ENCODE measurements around the gene F13A1.
"Not testable (repeated sequence)": the region's sequence is repeated elsewhere in the genome, so short reads cannot be mapped to it uniquely, and the experiment has no call there.

The F13A1 gene

DNA sequence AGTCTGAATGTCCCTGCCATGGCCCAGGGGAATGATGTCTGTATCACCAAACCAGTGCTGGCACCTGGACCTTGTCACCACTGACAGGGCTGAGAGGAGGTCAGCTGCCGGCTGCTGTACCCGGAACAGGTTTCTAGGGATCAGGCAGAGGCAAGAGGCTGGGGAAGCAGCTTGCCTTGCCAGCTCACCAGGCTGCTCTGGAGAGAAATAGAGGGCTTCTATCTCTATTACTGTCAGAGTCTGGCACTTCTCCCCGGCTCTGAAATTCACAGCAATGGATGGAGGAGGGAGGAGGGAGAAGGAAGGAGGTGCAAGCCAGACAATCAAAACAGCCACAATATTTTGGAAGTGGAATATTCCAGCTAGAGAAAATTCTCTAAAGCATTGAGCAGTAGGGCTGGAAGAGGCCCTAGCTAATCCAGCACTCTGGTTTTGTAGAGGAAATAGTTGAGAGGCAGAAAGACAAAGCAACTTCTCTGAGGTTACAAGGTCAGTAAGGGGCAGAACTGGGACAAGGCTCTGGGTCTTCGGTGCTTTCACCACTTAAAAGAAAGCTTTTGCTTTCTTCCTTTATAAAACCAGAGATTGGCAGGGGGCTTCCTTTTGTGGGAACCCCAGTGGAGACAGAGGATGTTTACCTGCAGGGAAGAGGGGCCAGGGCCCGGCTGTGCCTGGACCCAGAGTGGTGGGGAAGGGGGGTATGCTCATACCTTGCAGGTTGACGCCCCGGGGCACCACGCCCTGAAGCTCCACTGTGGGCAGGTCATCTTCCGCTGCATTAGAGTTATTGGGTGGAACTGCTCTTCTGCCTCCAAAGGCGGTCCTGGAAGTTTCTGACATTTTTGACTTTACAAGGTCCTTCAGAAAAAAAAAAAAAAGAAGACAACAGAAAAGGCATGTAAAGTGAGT lies 2.4 kb downstream of the F13A1 start:
- DNase-seq (ENCODE audit: low read depth), result no peak

DNA sequence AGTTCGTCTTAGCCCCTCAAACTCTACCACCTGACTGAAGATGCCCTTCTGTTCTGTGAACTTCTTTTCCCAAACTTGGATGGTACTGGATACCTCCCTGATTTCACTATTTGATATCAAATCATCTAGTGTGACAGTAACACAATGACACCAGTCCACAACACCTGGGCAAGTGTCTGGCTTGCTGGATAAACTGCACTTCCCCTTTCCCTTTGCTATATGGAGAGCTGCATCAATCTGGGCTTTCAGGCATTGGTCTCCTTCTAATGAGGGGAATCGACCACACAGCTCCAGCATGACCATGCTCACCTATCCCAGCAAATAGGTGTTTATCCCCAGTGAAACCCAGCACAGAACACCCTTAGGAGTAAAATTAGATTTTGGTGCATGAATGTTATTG lies 3.1 kb downstream of the F13A1 start:
- DNase-seq (ENCODE audit: low read depth), result no peak

DNA sequence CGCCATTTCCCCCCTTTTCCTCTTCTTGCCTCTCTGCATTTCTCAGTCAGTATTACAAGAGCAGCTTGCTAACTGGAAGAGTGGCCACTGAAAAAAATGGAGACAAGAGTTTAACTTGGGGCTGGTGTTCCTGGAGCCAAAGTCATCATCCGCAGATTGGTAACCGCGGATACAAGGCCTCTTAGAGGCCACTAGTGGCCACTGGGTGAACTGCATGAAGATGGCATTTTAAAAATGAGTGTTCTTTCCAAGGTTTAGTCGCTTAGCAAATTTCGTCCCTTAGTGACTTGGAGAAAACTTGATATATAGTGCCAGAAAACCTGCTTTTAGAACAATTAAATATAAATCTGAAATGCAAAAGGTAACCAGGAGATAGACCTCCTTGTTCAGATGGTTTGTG lies 4.8 kb downstream of the F13A1 start:
- DNase-seq (ENCODE audit: low read depth), result peak; percentile 0

DNA sequence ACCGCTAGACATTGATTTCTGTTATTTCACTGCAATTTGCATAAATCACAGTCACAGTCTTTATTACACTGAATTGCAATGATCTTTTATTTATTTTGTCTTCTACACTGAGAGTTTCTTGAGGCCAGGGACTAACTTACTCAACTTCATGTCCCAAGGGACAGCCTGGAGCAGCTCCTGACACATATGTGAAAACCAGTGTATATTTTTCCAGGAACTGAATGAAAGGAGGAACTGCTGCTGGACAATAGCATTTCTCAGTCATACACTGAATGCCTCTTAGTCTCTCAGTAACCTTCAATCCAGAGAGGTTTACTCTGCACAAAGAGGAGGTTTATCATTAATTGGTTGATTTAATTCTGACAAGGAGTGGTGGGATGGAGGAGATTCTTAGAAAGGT lies 5.9 kb downstream of the F13A1 start:
- DNase-seq (ENCODE audit: low read depth), result no peak

DNA sequence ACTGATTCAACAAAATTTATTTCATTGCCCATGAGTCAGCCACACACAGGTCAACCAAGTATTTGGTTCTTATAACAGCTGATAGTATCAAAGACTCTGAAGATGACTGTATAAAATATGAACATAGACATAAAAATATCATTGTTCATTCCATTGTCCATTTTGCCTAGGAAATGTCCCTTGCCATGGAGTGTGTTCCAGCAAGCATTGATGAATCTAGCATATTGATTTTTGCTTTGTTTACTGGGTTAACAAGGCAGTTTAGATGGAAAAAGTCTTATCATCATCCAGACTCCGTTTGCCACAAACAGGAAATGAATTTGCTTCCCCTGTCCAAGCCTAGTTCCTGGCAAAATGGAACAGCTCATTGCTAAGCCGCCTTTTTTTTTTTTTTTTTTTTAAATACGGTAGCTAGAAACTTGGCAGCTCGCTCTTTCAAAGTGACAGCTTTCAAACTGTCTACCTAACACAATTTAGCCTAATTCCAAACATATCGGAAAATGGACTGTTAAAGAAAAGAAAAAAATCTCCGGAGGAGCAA lies 7.5 kb downstream of the F13A1 start:
- DNase-seq (ENCODE audit: low read depth), result no peak

DNA sequence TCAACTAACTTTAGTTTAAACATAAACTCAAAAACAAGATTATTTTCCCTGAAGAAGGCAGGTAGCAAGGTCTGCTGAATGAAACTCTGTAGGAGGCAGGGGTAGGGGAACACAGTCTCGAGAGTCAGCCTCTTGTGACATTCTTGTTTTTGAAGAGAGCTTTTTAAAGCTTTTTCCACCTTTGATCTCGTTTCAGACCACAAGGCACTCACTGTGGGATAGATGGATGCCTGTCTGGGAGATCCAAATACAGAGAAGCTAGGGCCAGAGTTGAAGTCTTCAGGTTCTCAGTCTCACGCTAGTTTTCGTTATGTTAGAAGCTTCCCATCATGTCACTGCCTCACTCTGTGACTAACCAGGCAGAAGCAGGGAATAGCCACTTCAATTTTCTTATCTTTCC lies 14.9 kb downstream of the F13A1 start:
- DNase-seq (ENCODE audit: low read depth), result no peak

DNA sequence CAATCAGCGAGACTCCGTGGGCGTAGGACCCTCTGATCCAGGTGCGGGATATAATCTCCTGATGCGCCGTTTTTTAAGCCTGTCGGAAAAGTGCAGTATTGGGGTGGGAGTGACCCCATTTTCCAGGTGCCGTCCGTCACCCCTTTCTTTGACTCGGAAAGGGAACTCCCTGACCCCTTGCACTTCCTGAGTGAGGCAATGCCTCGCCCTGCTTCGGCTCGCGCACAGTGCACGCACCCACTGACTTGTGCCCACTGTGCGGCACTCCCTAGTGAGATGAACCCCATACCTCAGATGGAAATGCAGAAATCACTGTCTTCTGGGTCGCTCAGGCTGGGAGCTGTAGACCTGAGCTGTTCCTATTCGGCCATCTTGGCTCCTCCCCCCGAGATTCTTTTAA lies 20.1 kb downstream of the F13A1 start:
- not testable (repeated sequence) for DNase-seq (ENCODE audit: low read depth)

DNA sequence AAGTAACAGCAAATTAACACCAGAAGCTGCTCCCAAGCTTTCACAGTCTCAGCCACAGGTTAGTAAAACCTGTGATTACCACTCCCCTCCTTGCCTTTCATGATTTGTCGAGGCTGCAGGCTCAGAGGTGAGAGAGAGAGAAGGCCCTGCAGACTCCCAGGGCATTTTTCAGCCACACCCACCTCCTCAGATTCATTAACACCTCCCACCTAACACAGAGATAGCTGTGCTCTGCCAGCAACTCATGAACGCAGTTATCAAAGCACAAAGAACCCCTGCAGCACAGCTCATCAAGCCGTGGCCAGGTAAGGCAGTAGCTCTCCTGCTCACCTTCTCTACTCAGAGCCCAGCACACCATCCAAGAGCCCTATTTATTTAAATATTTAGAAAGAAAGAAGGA lies 27.1 kb downstream of the F13A1 start:
- DNase-seq (ENCODE audit: low read depth), result no peak

DNA sequence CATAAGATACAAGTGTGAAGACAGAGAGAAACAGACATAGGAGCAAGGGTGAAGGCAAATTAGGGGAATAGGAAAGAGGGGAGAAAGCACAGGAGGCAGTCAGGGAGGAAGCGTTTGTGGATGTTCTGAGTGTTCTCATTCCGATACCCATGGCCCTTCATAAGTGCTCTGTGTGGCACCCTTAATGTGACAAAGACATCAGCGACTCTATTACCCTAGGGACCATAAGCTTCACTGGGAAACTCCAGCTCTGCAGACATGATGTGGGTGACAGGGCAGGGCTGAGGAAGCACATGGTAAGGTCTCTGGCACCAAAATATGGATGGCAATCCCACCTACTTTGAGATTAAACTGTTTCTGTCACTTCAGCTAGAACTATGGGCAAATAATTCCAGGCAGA lies 33.0 kb downstream of the F13A1 start:
- DNase-seq (ENCODE audit: low read depth), result no peak

DNA sequence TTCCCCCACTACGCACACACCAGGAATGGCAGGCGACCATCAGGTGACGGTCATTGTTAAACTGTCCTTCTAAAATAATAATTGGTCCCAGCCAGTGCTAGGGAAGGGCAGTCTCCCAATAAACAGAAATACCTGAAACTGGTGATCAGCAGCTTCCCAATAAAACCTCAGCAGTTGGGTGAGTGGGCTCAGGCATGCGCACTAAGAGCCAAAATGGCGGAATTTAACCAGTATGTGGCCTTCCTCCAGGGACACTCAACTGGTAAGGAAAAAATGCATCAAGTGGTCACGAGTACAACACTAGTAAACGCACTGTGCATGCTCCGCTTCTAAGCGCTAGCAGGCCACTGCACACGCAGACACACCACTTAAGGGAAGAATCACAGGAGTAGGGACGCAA lies 34.8 kb downstream of the F13A1 start:
- DNase-seq (ENCODE audit: low read depth), result no peak

DNA sequence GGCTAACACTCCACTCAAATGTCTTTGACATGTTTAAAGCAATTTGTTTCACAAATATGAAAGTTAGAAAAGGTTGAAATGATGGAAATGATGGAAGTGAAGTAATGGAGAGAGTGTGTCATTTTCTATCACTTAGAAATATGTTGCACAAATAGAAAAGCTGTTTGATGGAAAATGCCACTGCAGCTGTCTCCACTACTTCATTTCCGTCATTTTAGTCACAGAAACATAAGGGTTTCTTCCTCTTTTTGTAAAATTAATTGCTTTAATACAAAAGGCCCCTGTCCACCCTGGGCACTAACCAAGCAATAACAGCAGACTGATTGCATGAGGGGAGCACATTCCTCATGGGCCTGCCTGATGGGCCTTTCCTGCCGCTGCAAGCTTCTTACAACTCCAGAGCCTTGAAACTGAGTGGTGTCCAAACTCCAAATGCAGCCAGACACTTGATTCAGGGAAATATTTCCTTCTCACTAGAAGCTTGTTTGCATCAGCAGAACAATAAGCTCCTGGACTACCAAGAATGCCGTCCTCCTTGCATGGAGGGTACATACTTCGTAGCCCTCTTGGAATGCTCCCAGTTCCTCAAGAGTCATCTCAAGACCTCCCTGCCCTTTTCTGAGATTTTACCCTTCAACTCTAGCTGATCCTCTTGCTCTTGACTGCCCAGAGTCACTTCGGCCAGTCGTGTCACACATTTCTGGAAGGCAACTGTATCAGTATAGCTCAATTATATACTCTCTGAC lies 36.1 kb downstream of the F13A1 start:
- DNase-seq (ENCODE audit: low read depth), result no peak

DNA sequence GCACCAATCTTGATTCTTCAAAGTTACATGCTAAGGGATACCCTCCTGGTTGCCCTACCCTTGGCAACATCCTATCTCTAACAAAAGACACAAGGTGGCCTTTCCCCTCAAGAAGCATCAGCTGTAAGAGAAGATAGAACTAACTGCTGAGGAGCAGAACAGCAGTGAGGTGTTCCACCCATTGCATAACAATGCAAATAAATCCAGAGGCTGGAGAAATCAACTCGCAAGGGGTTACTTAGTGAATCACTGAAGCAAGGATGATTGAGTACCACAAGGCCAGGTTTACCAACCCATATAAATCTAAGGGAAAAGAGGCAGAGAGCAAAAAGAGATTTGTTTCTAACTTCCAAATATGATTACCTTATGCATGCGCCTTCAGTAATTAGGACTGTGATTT lies 36.7 kb downstream of the F13A1 start:
- DNase-seq (ENCODE audit: low read depth), result no peak

DNA sequence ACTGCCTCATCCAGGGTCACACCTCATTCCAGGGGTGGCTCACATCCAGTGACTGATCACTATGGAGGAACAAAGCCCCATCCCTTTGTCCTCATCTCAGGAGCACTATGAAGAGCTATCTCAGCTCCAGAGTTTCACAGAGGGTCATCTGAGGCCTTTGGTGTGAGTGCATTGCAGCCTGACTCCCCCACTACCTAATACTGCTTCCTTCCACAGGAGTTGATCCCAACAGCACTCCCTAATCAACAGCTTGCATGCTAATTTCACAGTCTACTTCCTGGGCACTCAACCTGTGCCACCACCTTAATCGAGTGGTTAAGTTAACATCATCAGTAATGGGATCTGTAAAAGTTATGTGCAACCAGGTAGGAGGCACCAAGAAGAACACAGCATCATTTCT lies 37.7 kb downstream of the F13A1 start:
- no peak for DNase-seq (ENCODE audit: low read depth)

DNA sequence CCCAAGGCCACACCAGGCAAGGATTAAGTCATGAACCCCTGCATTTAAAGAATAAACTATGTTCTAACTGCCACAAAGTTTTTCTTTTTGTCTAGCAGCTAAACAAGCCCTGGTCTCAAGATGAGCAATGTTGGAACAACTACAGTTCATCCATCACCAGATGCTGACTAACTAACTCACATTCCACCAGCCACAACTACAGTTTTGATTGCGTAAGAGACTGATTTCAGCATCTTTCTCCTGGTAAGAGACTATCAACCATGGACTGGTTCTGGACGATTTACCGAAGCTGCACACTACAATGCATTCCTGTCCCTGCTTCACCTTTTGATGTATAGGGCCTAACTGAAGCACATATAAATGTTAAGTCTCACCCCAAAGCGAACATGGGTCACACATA lies 43.0 kb downstream of the F13A1 start:
- no peak for DNase-seq (ENCODE audit: low read depth)

DNA sequence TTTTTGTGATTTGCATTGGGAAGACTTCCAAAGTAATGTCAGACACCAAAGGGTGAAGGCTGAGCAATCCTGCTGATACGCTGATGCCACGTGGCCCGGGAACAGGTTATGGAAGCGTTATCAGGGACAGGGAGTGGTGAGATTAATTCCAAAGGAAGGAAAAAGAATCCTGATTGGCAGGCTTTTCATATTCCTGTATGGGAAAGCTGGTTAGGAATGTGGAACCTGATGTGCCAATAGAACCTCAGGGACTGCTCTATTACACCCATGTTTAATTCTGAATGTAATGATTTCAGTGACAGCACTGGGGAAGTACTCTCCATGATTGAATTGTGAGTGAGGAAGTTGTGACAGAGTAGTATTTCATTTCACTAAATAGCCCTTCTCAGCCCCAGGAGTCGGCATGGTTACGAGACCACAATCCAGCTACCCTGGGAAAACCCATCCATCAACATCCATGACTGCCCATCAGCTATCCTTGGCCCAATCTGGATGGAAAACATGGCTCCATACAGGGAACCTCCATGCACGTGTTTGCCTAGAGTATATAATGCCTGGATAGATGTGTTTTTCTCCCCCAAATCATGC lies 49.4 kb downstream of the F13A1 start:
- no peak for DNase-seq (ENCODE audit: low read depth)

DNA sequence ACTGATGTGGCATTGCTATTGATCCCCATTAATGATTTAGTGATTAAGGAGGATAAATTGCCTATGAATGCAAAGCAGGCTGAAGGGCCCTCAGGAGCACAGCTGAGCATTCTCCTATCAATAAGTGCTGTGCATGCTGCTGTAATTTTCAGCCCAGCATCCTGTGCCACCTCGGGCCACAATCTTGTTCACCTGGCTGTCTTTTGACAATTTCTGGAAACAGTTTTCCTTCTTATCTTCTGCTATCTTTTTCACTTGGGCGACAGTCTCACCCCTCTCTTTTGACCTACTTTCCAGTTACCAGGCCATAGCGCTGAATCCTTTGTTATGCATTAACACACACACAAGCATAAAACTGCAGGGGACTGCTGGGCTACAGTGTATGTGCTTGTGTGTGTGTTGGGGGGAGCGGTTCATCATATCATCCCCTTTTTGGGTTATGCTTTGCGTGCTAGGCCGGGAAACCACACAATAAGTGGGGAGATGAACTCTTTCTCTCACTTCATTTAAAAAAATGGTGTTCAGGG lies 60.2 kb downstream of the F13A1 start:
- no peak for DNase-seq (ENCODE audit: low read depth)

DNA sequence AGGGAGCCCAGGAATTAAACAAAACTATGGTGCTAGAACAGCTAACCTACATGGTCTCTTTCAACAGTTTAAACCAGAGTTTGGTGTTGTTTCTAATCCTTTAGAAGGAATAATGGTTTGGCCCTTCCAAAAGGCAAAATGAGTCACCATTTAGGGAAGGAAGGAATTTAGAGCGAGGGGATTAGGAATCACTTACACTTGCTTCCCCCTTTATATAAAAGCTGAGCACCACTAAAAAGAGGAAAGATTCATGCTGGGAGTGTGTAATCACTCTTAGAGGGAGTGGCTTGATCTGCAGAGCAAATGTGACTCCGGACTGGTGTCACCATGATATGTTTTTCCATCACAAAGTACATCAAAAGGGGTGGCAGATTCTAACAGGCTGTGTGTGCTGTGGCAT lies 63.6 kb downstream of the F13A1 start:
- no peak for DNase-seq (ENCODE audit: low read depth)

DNA sequence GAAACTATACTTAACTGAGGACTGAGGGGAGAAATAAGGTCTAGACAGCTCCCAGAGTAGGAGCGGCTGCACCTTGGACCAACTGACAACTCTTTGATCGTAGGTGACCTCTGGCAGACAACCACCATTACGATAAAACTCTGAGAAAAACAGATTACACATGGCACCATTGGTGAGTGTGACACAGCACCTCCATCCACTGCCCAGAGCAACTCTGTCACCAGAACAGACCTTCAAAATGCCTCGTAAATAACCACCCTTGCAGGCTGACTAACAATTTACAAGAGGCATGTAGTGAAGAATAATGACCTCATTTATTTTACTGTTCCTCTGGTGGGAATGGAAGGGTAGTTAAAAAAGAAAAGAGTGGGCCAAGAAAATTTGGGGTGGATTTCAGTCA lies 64.2 kb downstream of the F13A1 start:
- DNase-seq (ENCODE audit: low read depth), result no peak

DNA sequence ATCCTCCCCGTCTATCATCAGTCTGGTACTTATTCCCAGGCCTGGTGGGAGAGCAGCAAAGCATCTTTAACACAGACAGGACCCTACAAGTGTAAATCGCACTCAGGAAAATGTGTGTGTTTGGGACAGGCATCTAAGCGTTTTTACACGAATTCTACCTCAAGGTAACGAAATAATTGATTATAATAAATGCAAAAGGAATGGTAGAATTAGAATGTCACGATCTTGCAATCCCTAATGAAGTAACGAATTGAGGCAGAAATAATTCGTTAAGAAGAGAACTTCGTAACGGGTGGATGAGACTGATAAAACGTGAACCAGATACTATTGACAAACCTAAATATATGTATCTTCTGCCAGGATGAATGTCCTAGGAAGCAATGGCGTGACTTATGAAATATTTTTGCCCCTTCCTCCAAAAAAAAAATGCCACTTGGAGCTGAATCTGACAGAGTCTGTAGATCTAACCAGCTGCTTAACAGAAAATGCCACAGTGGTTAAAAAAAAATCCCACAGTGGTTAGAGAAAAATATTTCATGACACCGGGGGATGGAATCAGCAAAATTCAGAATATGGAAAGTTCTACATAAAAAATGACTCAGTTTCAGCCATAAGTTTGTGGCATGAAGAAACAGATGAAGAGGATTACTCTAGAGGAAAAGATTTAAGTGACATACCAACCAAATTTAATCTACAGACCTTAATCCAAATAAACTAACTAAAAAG lies 68.7 kb downstream of the F13A1 start:
- no peak for DNase-seq (ENCODE audit: low read depth)

DNA sequence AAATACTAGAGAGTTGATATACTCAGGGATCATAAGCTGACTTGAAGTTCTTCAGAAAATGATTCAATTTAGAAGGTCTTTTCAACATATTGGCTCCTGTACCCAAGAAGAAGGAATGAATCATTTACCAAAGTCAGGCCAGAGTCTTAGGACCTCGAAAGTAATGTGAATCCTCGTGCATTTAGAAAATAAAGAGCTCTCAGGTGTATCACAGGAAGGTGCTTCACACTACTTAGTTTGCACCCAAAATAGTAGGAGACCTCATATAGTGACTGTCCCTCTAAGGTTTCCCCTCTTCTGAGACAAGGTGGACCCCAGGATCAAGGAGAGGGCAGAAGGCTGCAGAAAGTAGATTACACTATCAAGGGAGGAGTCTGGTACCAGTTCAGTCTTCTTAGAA lies 71.8 kb downstream of the F13A1 start:
- DNase-seq (ENCODE audit: low read depth), result no peak

DNA sequence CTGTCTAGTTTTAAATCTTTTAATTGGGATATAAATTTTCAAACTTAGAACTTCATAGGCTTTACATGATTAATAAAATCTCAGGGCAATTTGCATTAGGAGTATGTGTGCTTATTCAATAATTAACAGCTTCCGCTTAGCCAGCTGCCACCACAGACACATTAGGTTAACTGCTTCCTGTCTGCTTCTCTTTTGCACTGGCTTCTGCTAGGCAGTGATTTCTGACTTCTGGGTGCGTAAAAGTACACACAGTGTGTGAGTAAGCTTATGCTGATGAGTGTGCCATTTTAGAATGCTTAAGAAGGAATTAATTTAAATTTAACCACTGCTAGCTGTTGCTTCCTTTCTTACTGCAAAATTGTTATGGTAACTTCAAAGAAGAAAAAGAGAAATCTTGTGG lies 73.9 kb downstream of the F13A1 start:
- no peak for DNase-seq (ENCODE audit: low read depth)

DNA sequence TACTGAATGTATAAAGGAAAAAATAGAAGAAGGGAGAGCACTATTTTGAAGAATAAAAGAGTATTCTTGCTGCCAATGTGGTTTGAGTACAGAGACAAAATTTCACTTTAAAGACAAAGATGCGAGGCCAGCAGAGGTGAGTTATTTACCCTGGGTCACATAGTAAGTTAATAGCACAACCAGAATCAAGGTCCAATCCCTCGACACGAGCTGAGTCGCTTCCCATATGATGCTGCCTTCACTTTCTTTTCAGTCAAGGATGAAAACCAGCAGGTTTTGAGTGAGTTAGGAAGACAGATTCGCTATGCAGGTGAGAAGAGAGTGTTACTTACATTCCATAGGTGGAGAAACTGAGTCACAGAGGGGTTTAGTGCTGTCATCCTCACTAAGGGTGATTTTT lies 75.8 kb downstream of the F13A1 start:
- no peak for DNase-seq (ENCODE audit: low read depth)

Measured in HS-27A (cell line).